ENCODE results near the gene GSTT4.
"Not testable (repeated sequence)": the region's sequence is repeated elsewhere in the genome, so short reads cannot be mapped to it uniquely, and the experiment has no call there.

The GSTT4 gene

DNA sequence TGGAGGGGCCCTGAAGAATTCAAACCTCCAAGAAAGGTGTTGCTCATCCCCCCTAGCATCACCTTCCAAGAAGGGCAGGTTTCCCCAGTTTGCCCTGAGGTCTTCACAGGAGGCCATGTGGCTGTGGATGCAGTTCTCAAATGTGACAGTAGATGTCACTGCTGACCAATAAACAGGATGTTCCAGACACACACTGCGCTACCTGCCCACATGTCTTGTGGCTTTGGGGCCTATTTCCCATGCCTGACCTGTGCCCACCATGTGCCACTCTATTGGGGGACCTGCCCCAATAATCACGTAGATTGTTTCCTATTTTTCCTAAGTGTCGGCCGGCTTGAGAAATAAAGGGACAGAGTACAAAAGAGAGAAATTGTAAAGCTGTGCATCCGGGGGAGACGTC is 20.8 kb downstream of the GSTT4 start:
- H3K9ac ChIP-seq (ENCODE audit: low read depth, low read length), result no peak overlapping the region
- no peak overlapping the region for H3K4me3 ChIP-seq (ENCODE audit: low read length)

DNA sequence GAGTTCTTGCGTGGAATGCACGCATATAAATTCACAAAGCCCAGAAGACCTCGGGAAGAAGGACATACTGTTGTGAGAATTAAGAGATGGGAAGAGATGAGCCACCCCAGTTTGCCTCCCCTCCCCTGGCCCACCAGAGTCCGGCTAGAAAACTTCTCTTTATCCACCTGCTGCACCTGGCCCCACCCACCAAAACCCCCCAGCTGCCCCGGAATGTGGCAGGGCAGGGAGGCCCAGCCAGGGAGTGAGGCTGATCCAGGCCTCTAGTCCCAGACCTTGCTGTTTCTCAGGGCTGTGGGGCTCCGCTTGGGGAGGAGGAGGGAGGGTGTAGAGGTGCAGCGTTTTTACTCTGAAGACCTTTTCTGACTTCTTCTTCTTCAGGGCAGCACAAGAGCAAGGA is 24.7 kb downstream of the GSTT4 start:
- not testable (repeated sequence) for H3K27me3 ChIP-seq (ENCODE audit: insufficient read depth, low read length); H3K27ac ChIP-seq (ENCODE audit: low read length); H3K9ac ChIP-seq (ENCODE audit: low read depth, low read length); H3K9me3 ChIP-seq (ENCODE audit: insufficient read depth, low read depth, low read length); H3K4me3 ChIP-seq (ENCODE audit: low read length); H3K4me1 ChIP-seq (ENCODE audit: insufficient read depth, low read length); H3K36me3 ChIP-seq (ENCODE audit: insufficient read depth, low read depth, low read length)

More for the DNA sequence above, 20.8 kb downstream of the GSTT4 start:
- H3K4me1 ChIP-seq (ENCODE audit: insufficient read depth, low read length), result no peaks in the 10 kb centered on the region
- H3K9me3 ChIP-seq (ENCODE audit: insufficient read depth, low read depth, low read length), result no peaks in the 10 kb centered on the region
- no peaks in the 10 kb centered on the region for H3K36me3 ChIP-seq (ENCODE audit: insufficient read depth, low read depth, low read length)
- no peaks in the 10 kb centered on the region for H3K27me3 ChIP-seq (ENCODE audit: insufficient read depth, low read length)
- no peak overlapping the region for H3K27ac ChIP-seq (ENCODE audit: low read length)

DNA sequence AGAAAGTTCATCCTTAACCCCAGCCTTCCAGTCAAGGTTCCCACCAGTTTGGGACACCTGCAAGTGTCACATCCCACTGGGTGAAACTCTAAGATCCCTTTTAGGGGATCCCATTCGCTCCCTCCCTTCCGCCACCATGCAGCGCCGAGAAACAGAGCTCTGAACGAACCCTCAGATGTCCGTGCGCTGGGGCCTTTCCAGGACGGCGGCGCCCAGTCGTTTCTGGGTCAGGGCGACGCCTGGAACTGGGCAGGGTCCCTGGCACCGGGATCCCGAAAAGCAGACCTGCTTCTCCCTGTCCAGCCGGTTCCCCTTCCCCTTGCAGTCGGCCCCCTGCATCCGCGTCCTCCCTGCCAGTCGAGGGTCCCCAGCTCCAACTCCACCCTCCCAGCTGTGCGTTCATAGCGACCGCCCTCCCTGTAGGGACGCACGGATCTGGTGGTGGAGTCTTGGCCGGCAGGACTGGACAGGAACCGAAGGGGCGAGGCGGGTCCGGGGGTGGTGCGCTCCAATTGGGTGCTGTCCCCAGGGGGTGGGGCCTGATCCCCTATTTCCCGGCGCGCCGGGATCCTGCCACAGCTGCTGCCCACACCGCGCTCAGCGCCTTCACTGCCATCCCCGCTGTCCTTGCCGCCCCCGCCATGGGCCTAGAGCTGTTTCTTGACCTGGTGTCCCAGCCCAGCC is 25.6 kb downstream of the GSTT4 start, which contains the start of gene GSTT2:
GSTT2 (plus strand) TSS at position 578 of the 684 bp plus-strand sequence.
- H3K27ac ChIP-seq (ENCODE audit: low read length); H3K4me1 ChIP-seq (ENCODE audit: insufficient read depth, low read length); H3K27me3 ChIP-seq (ENCODE audit: insufficient read depth, low read length); H3K36me3 ChIP-seq (ENCODE audit: insufficient read depth, low read depth, low read length); H3K4me3 ChIP-seq (ENCODE audit: low read length); H3K9ac ChIP-seq (ENCODE audit: low read depth, low read length); H3K9me3 ChIP-seq (ENCODE audit: insufficient read depth, low read depth, low read length): not testable (repeated sequence)

DNA sequence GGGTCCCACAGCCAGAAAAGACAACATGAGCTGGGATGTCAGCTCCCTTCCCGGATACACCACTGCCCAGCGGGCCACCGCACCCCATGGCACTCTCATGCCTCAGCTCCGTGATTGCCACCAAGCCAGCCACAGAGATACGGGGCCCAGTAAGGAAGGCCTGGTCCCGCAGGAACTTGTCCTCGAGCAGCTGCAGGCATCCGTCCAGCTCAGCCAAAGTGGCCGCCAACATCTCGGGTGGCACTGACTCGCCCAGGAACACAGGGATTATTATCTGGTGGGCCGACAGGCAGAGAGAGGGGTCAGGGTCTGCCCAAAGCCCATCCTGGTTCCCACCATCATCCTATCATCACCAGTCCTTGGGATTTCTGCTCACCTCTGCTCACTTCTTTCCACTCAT is 27.9 kb downstream of the GSTT4 start:
- not testable (repeated sequence) for H3K9me3 ChIP-seq (ENCODE audit: insufficient read depth, low read depth, low read length); H3K27ac ChIP-seq (ENCODE audit: low read length)

DNA sequence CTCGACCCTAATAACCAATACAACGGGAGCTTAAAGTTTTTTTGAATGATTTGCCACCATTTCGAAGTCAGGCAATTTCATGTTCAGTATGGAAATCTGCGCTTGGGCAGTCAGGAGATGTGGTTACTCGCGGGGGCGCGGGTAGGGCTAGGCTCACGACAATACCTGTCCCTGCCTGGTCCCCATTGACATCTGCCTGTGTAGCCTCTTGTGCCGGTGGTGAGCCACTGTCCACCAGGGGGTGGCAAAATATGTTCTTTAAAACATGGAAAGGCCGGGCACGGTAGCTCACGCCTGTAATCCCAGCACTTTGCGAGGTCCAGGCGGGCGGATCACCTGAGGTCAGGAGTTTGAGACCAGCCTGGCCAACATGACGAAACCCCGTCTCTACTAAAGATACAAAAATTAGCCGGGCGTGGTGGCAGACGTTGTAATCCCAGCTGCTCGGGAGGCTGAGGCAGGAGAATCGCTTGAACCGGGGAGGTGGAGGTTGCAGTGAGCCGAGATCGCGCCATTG is 30.4 kb downstream of the GSTT4 start:
- peaks cover 21% of the 10 kb centered on the region for H3K36me3 ChIP-seq (ENCODE audit: insufficient read depth, low read depth, low read length)
- not testable (repeated sequence) for H3K4me3 ChIP-seq (ENCODE audit: low read length); H3K27me3 ChIP-seq (ENCODE audit: insufficient read depth, low read length); H3K9me3 ChIP-seq (ENCODE audit: insufficient read depth, low read depth, low read length); H3K9ac ChIP-seq (ENCODE audit: low read depth, low read length); H3K27ac ChIP-seq (ENCODE audit: low read length); H3K4me1 ChIP-seq (ENCODE audit: insufficient read depth, low read length)

More for the DNA sequence above, 27.9 kb downstream of the GSTT4 start:
- not testable (repeated sequence) for H3K9ac ChIP-seq (ENCODE audit: low read depth, low read length); H3K36me3 ChIP-seq (ENCODE audit: insufficient read depth, low read depth, low read length); H3K27me3 ChIP-seq (ENCODE audit: insufficient read depth, low read length); H3K4me1 ChIP-seq (ENCODE audit: insufficient read depth, low read length); H3K4me3 ChIP-seq (ENCODE audit: low read length)

DNA sequence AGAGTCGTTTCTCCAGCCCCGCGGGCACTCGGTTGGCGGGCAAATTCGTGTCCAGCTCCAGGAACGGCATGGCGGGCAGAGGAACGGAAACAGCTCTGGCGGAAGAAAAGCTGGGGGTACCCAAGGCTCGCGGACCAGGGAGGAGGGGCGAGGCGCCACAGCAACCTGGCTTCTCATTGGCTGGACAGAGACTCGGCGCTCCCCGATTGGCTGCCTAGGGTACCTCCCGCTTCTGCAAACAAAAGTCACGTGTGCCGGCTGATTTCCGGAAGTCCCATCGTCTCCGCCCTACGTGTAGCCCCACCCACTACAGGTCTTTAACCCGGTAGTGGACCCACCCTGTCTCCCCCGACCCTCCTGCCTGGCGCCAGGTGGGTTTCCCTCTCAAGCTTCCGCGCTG is 30.9 kb downstream of the GSTT4 start, which contains the start of gene DDT:
DDT (minus strand) TSS at position 97 of the 400 bp plus-strand sequence; CDS start at position 70, 27 bp downstream.
- H3K4me3 ChIP-seq (ENCODE audit: low read length); H3K27me3 ChIP-seq (ENCODE audit: insufficient read depth, low read length); H3K9ac ChIP-seq (ENCODE audit: low read depth, low read length); H3K9me3 ChIP-seq (ENCODE audit: insufficient read depth, low read depth, low read length); H3K27ac ChIP-seq (ENCODE audit: low read length); H3K4me1 ChIP-seq (ENCODE audit: insufficient read depth, low read length): not testable (repeated sequence)
- peaks cover 27% of the 10 kb centered on the region for H3K36me3 ChIP-seq (ENCODE audit: insufficient read depth, low read depth, low read length)

DNA sequence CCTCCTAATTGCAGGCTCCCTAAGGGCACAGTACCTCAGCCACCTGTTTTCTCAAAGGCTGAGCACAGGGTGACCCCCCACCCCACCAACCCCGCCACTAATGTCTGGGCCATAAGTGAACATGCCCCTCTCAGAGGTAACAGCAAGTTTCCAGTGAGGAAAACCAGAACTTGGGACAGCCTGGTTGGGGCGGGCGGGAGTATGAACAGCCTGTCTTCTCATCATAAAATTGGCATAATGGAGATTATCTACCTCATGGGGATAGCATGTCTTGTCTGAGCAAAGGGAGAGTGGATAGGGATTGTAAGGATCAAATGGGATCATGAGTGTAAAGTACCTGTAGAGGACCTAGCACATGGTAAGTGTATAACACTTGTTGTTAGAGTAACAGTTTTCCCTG is 33.3 kb downstream of the GSTT4 start:
- not testable (repeated sequence) for H3K27me3 ChIP-seq (ENCODE audit: insufficient read depth, low read length); H3K4me1 ChIP-seq (ENCODE audit: insufficient read depth, low read length); H3K9me3 ChIP-seq (ENCODE audit: insufficient read depth, low read depth, low read length); H3K9ac ChIP-seq (ENCODE audit: low read depth, low read length); H3K27ac ChIP-seq (ENCODE audit: low read length); H3K4me3 ChIP-seq (ENCODE audit: low read length)
- peaks cover 31% of the 10 kb centered on the region for H3K36me3 ChIP-seq (ENCODE audit: insufficient read depth, low read depth, low read length)

DNA sequence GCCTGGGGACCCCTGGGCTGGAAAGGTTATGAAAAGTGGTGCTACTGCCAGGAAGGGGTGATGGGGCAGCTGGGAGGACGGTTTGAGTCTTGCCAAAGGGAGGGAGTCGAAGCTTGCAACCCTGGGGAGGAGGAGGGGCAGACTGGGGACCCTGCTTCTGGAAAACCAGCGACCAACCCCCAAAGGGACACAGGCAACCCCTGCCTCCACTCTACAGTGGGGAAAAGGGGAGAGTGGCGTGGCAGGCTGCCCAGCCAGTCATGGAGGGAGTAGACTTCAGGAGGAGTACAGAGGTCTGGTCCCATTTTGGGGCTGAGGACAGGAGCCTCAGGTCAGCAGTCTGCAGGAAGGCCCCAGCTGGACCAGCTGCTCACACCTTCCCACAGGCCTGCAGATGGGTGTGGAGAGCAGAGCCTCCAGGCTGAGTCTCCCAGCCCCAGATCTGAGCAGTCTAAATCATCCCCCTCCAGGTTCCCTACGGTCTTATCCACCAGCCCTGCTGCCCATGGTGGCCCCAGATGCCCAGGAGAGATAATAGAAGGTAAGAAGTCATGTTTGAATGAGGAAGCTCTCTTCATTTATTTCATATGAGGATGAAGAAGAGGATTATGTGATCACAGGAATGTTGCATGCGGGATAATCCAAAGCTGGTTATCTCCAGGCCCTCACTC is 34.3 kb downstream of the GSTT4 start:
- H3K9ac ChIP-seq (ENCODE audit: low read depth, low read length), result no peak overlapping the region
- H3K36me3 ChIP-seq (ENCODE audit: insufficient read depth, low read depth, low read length), result peaks cover 31% of the 10 kb centered on the region
- no peaks in the 10 kb centered on the region for H3K9me3 ChIP-seq (ENCODE audit: insufficient read depth, low read depth, low read length)
- H3K4me1 ChIP-seq (ENCODE audit: insufficient read depth, low read length), result no peaks in the 10 kb centered on the region
- H3K4me3 ChIP-seq (ENCODE audit: low read length), result no peak overlapping the region
- no peak overlapping the region for H3K27ac ChIP-seq (ENCODE audit: low read length)
- no peaks in the 10 kb centered on the region for H3K27me3 ChIP-seq (ENCODE audit: insufficient read depth, low read length)

DNA sequence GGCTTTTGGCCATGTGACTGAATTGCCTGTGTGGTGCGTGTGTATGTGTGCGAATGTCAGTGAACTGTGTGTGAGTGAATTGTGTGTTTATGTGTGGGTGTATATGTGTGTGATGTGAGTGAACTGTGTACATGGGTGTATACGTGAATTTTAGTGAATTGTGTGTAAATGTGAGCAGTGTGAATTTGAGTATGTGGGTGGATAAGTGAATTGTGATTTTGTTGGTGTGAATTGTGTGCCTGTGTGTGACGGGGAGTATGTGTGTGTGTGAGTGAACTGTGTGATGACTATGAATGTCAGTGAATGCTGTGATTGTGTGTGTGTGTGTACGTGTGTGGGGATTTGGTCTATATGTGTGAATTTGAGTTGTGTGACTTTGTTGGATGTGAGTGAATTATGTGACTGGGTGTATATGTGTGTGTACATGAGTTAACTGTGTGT is 35.0 kb downstream of the GSTT4 start:
- no peak overlapping the region for H3K4me3 ChIP-seq (ENCODE audit: low read length)
- no peak overlapping the region for H3K27ac ChIP-seq (ENCODE audit: low read length)
- no peak overlapping the region for H3K9ac ChIP-seq (ENCODE audit: low read depth, low read length)
- H3K4me1 ChIP-seq (ENCODE audit: insufficient read depth, low read length), result no peaks in the 10 kb centered on the region
- H3K36me3 ChIP-seq (ENCODE audit: insufficient read depth, low read depth, low read length), result peaks cover 31% of the 10 kb centered on the region
- H3K9me3 ChIP-seq (ENCODE audit: insufficient read depth, low read depth, low read length), result no peaks in the 10 kb centered on the region
- no peaks in the 10 kb centered on the region for H3K27me3 ChIP-seq (ENCODE audit: insufficient read depth, low read length)

DNA sequence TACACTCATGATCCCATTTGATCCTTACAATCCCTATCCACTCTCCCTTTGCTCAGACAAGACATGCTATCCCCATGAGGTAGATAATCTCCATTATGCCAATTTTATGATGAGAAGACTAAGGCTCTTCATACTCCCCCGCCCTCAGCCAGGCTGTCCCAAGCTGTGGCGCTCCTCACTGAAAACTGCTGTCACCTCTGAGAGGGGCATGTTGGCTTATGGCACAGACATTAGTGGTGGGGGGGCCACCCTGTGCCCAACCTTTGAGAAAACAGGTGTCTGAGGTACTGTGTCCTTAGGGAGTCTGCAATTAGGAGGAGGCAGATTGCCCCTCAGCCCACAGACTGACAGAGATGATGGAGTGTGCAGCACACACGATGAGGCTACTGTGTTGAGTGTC is 36.2 kb downstream of the GSTT4 start:
- Histone ChIP-seq H3K9me3 (ENCODE audit: insufficient read depth, low read depth, low read length) (no peaks in the 10 kb centered on the region), H3K9ac (ENCODE audit: low read depth, low read length) (no peak overlapping the region), H3K4me3 (ENCODE audit: low read length) (no peak overlapping the region), H3K36me3 (ENCODE audit: insufficient read depth, low read depth, low read length) (peaks cover 31% of the 10 kb centered on the region), H3K27ac (ENCODE audit: low read length) (no peak overlapping the region), H3K4me1 (ENCODE audit: insufficient read depth, low read length) (no peaks in the 10 kb centered on the region), H3K27me3 (ENCODE audit: insufficient read depth, low read length) (no peaks in the 10 kb centered on the region)

DNA sequence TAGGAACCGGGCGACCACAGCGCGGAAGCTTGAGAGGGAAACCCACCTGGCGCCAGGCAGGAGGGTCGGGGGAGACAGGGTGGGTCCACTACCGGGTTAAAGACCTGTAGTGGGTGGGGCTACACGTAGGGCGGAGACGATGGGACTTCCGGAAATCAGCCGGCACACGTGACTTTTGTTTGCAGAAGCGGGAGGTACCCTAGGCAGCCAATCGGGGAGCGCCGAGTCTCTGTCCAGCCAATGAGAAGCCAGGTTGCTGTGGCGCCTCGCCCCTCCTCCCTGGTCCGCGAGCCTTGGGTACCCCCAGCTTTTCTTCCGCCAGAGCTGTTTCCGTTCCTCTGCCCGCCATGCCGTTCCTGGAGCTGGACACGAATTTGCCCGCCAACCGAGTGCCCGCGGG is 38.7 kb downstream of the GSTT4 start, which contains the start of gene DDTL:
DDTL (plus strand) TSS at position 321 of the 400 bp plus-strand sequence; CDS start at position 348, 27 bp downstream.
- not testable (repeated sequence) for H3K9ac ChIP-seq (ENCODE audit: low read depth, low read length)

DNA sequence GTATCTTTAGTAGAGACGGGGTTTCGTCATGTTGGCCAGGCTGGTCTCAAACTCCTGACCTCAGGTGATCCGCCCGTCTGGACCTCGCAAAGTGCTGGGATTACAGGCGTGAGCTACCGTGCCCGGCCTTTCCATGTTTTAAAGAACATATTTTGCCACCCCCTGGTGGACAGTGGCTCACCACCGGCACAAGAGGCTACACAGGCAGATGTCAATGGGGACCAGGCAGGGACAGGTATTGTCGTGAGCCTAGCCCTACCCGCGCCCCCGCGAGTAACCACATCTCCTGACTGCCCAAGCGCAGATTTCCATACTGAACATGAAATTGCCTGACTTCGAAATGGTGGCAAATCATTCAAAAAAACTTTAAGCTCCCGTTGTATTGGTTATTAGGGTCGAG is 39.2 kb downstream of the GSTT4 start:
- not testable (repeated sequence) for H3K9me3 ChIP-seq (ENCODE audit: insufficient read depth, low read depth, low read length); H3K9ac ChIP-seq (ENCODE audit: low read depth, low read length); H3K27ac ChIP-seq (ENCODE audit: low read length); H3K27me3 ChIP-seq (ENCODE audit: insufficient read depth, low read length); H3K4me1 ChIP-seq (ENCODE audit: insufficient read depth, low read length); H3K4me3 ChIP-seq (ENCODE audit: low read length)
- H3K36me3 ChIP-seq (ENCODE audit: insufficient read depth, low read depth, low read length), result peaks cover 21% of the 10 kb centered on the region

More for the DNA sequence above, 38.7 kb downstream of the GSTT4 start, which contains the start of gene DDTL:
- H3K27ac ChIP-seq (ENCODE audit: low read length); H3K27me3 ChIP-seq (ENCODE audit: insufficient read depth, low read length); H3K4me1 ChIP-seq (ENCODE audit: insufficient read depth, low read length); H3K4me3 ChIP-seq (ENCODE audit: low read length); H3K9me3 ChIP-seq (ENCODE audit: insufficient read depth, low read depth, low read length): not testable (repeated sequence)
- peaks cover 26% of the 10 kb centered on the region for H3K36me3 ChIP-seq (ENCODE audit: insufficient read depth, low read depth, low read length)

All from iPS-20b (cell line).